RWPE1 (cell line): ENCODE data around the gene TDRD9.
"Not testable (repeated sequence)": the region's sequence is repeated elsewhere in the genome, so short reads cannot be mapped to it uniquely, and the experiment has no call there.

Experiments used
- CTCF ChIA-PET: fragments of 350-600 bp; sonication (Branson Sonifier 250); formaldehyde crosslinking; extraction: SDS; loops from one replicate; lab custom pipeline; 2021; lab: Yijun Ruan, JAX
- POLR2A ChIA-PET: fragments of 400-600 bp; formaldehyde crosslinking; extraction: SDS; loops from one replicate; lab custom pipeline; 2020; ENCODE audit warnings: antibody characterized with exemption; ENCODE audit not compliant: low non-redundant PET; lab: Yijun Ruan, JAX
- DNase-seq: peaks from one replicate; pipeline ENCODE4 v3.0.0; 2012; ENCODE audit warnings: low spot score
- H3K27ac ChIP-seq: fragments of 450-650 bp; 2 replicates; pipeline ENCODE4 v1.5.1; 2017
- CTCF ChIP-seq: fragments of 450-650 bp; conservative IDR thresholded peaks from 2 replicates; pipeline ENCODE4 v1.5.1; 2017; ENCODE audit warnings: low read depth, mild to moderate bottlenecking

The TDRD9 gene

GRCh38 chr14:103920981-103921854 is 7.0 kb upstream of the TDRD9 start:
- peak overlapping the region; percentile 77 for H3K27ac ChIP-seq
- peak; percentile 97 for TF ChIP-seq CTCF
- POLR2A ChIA-PET = no interaction called here

GRCh38 chr14:103921855-103922200 is 6.4 kb upstream of the TDRD9 start:
- DNase-seq, POLR2A ChIA-PET: not testable (repeated sequence)
- CTCF ChIA-PET = interaction anchor here (0.7 to 0.8 kb wide), 2 partner anchors 98 to 103 kb away, joined by 3 to 4 read pairs; no protein-coding TSS in a partner anchor
- peak overlapping the region; percentile 77 for H3K27ac ChIP-seq
- TF ChIP-seq CTCF = 0 out of 2 replicates have a peak, but pooled peaks have one; percentile 60

More at GRCh38 chr14:103920981-103921854, 7.0 kb upstream of the TDRD9 start:
- peak; percentile 88 for DNase-seq
- CTCF ChIA-PET = interaction anchor here (0.6 to 1.8 kb wide), 8 partner anchors 11 to 155 kb away, joined by 3 to 7 read pairs (median 4); no protein-coding TSS in a partner anchor

GRCh38 chr14:103923863-103924262 is 4.4 kb upstream of the TDRD9 start:
- no peak overlapping the region for H3K27ac ChIP-seq
- TF ChIP-seq CTCF = no peak
- ChIA-PET CTCF (interaction anchor here (0.6 kb wide), 1 partner anchor 369 kb away, joined by 3 read pairs; no protein-coding TSS in a partner anchor), POLR2A (no interaction called here)
- no peak for DNase-seq

DNA sequence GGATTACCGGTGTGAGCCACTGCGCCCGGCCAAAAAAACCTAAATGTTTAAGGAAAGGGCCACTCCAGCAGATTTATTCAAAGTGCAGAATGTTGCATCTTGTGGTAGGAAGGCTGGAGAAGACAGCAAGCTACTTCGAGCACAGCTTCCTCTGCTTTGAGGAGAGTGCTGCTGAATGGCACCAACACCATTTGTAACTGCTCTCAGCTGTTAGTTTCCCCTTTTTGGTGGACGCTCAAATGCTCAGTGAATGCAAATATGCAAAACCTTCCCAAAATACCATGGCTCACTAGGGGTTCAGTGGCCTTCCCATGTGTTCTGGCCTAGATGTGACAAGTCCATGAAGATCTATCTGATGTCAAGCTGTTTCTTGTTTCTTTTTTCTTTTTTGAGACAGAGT is 2.9 kb upstream of the TDRD9 start:
- ChIA-PET POLR2A (no interaction called here), CTCF (no interaction called here)
- no peak overlapping the region for H3K27ac ChIP-seq
- TF ChIP-seq CTCF = no peak
- DNase-seq = no peak

DNA sequence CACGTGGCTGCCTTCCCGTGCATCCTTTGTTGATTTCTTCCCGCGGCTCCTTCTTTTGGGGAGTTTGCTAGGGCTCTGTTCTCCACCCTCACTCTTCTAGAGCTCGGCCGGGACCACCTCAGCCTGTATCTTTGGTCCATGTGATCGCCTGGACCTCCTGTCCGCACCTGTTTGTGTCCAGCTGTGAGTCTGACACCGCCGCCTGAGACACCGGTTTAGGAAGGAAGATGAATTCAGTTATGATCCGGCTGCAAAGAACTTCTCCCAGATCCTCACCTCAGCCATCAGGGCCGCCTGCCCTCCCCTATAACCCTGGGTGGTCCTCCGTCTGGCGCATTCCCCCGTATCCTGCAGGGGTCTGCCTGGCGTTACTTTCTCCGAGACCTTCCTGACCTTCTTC is 690 bp upstream of the TDRD9 start:
- POLR2A ChIA-PET = no interaction called here
- CTCF ChIA-PET = no interaction called here
- no peak for TF ChIP-seq CTCF
- no peak for DNase-seq
- no peak overlapping the region for H3K27ac ChIP-seq

- TF ChIP-seq CTCF = no peak
- CTCF ChIA-PET = no interaction called here
- POLR2A ChIA-PET = no interaction called here
- no peak for DNase-seq
- H3K27ac ChIP-seq = no peak overlapping the region
These were observed 1.9 kb downstream of the TDRD9 start for GRCh38 chr14:103930051-103930604.
